ENCODE data around the gene HOXC9. TPM values are rescaled to one million over a fixed set of nuclear protein-coding genes. Genes with fewer than 3 reads are reported as not detected.

HOXC9 gene
- total RNA-seq, 4 donors from 2014 or later: 1.7 to 13.2 (median 1.9) TPM; not detected in 1

DNA sequence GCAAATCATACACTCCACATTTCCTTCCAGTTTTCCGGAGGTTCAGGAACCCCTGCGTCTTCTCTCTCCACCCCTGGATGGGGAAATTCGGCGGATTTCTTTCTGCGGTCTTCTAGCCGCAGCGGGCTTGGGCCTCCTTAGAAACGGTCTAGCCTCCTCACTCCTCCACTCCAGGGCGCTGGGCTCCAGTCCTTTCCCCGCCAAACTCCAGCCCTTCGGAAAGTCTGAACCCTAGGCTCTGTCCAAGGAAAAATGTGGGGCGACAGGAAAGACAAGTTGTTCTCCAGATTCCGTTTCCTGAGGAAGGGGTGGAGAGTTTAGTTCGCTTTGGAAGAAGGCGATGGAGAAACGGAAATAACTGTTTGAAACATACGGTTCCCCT, 16.4 kb upstream of the HOXC9 start:
- H3K27ac ChIP-seq: no peak overlapping the region
- H3K36me3 ChIP-seq: no peaks in the 10 kb centered on the region
- TF ChIP-seq, protein P1, sequence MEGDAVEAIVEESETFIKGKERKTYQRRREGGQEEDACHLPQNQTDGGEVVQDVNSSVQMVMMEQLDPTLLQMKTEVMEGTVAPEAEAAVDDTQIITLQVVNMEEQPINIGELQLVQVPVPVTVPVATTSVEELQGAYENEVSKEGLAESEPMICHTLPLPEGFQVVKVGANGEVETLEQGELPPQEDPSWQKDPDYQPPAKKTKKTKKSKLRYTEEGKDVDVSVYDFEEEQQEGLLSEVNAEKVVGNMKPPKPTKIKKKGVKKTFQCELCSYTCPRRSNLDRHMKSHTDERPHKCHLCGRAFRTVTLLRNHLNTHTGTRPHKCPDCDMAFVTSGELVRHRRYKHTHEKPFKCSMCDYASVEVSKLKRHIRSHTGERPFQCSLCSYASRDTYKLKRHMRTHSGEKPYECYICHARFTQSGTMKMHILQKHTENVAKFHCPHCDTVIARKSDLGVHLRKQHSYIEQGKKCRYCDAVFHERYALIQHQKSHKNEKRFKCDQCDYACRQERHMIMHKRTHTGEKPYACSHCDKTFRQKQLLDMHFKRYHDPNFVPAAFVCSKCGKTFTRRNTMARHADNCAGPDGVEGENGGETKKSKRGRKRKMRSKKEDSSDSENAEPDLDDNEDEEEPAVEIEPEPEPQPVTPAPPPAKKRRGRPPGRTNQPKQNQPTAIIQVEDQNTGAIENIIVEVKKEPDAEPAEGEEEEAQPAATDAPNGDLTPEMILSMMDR (IDR thresholded peaks at IDR 0.05): no peak
- no peak for TF ChIP-seq POLR2A (IDR thresholded peaks at IDR 0.05)
- H3K4me1 ChIP-seq: peaks cover 0 to 17% (median 9%) of the 10 kb centered on the region in 4 donors
- DNase-seq: no peak
- H3K4me3 ChIP-seq: no peak overlapping the region
- H3K9me3 ChIP-seq: peaks cover 0 to 11% (median 0%) of the 10 kb centered on the region in 4 donors
- peaks cover 0 to 48% of the 10 kb centered on the region in 2 donors for H3K27me3 ChIP-seq

- peaks cover 0 to 51% of the 10 kb centered on the region in 2 donors for H3K27me3 ChIP-seq
Observed at GRCh38 chr12:53983950-53984572, 15.9 kb upstream of the HOXC9 start.

GRCh38 chr12:53984901-53985691, 14.9 kb upstream of the HOXC9 start, which contains the start of gene HOXC10:
Gene HOXC10, plus strand, starts transcription at chr12:53985146. Its CDS starts 114 bp downstream, at chr12:53985260.
- Histone ChIP-seq H3K9me3 (peaks cover 0 to 11% (median 0%) of the 10 kb centered on the region in 4 donors), H3K27ac (peak within 1 kb of the TSS; percentile 0 to 51 (median 22)), H3K36me3 (no peaks in the 10 kb centered on the region), H3K27me3 (peaks cover 0 to 60% of the 10 kb centered on the region in 2 donors), H3K4me1 (peaks cover 0 to 28% (median 10%) of the 10 kb centered on the region in 4 donors), H3K4me3 (peak within 1 kb of the TSS; percentile 14 to 46 (median 34))
- TF ChIP-seq, protein P1 (IDR thresholded peaks at IDR 0.05): peak in 5 of 6 experiments; percentile 47 to 77 (median 60)
- TF ChIP-seq POLR2A (IDR thresholded peaks at IDR 0.05): no peak
- DNase-seq: peak; percentile 72 to 93 (median 89)

More at GRCh38 chr12:53983950-53984572, 15.9 kb upstream of the HOXC9 start:
- Histone ChIP-seq H3K9me3 (peaks cover 0 to 11% (median 0%) of the 10 kb centered on the region in 4 donors), H3K36me3 (no peaks in the 10 kb centered on the region), H3K4me3 (no peak overlapping the region), H3K4me1 (peaks cover 0 to 19% (median 9%) of the 10 kb centered on the region in 4 donors), H3K27ac (no peak overlapping the region)
- TF ChIP-seq, protein P1 (IDR thresholded peaks at IDR 0.05): no peak
- TF ChIP-seq POLR2A (IDR thresholded peaks at IDR 0.05): no peak
- DNase-seq: no peak

DNA sequence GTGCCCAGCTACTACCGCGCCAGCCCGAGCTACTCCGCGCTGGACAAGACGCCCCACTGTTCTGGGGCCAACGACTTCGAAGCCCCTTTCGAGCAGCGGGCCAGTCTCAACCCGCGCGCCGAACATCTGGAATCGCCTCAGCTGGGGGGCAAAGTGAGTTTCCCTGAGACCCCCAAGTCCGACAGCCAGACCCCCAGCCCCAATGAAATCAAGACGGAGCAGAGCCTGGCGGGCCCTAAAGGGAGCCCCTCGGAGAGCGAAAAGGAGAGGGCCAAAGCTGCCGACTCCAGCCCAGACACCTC, 14.3 kb upstream of the HOXC9 start:
- H3K27me3 ChIP-seq: peaks cover 0 to 63% of the 10 kb centered on the region in 2 donors
- peak overlapping the region; percentile 14 to 46 (median 34) for H3K4me3 ChIP-seq
- TF ChIP-seq, protein P1 (IDR thresholded peaks at IDR 0.05): no peak
- no peak for TF ChIP-seq POLR2A (IDR thresholded peaks at IDR 0.05)
- peaks cover 0 to 34% (median 10%) of the 10 kb centered on the region in 4 donors for H3K4me1 ChIP-seq
- H3K27ac ChIP-seq: peak overlapping the region in 3 of 4 donors; percentile 0 to 51 (median 42)
- no peak for DNase-seq
- H3K9me3 ChIP-seq: peaks cover 0 to 11% (median 0%) of the 10 kb centered on the region in 4 donors
- H3K36me3 ChIP-seq: no peaks in the 10 kb centered on the region

DNA sequence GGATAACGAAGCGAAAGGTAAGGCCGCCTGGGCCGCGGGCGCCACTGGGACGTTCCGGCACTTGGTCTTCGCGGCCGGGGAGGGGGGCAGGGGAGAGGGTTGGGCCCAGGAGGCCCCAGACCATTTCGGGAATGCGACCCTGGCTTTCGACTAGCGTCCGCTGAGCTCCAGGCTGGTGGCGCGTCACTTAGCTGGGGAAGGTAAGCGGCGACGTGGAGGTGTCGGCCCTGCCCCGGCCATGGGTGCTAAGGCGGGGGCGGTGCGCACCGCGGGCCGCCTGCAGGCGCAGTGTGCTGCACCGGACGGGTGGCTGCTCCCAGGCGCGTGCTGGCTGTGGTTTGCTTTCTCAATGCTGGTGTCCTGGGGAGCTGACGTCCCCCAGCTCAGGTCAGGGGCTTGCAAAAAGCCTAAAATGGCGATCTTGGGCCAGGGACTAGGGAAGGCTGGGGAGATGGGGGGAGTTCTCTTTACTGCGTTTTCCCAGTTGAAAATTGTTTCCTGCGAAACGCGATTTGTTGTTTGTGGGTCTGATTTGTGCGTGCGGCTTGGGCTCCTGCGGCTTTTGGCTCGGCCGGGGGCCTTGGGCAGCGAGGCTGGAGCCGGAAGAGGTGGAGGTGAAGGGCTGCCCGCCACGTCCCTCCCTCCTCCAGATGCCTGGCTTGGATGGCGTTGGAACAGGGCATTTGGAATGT, 13.8 kb upstream of the HOXC9 start:
- H3K9me3 ChIP-seq: peaks cover 0 to 11% (median 0%) of the 10 kb centered on the region in 4 donors
- H3K4me3 ChIP-seq: peak overlapping the region; percentile 14 to 46 (median 34)
- H3K36me3 ChIP-seq: no peaks in the 10 kb centered on the region
- H3K27me3 ChIP-seq: peaks cover 0 to 64% of the 10 kb centered on the region in 2 donors
- peaks cover 0 to 37% (median 10%) of the 10 kb centered on the region in 4 donors for H3K4me1 ChIP-seq
- TF ChIP-seq POLR2A (IDR thresholded peaks at IDR 0.05): no peak
- TF ChIP-seq, protein P1 (IDR thresholded peaks at IDR 0.05): no peak
- DNase-seq: no peak
- H3K27ac ChIP-seq: peak overlapping the region in 3 of 4 donors; percentile 0 to 44 (median 42)
